ENCODE results near the gene NPVF. TPM values are rescaled to one million over a fixed set of nuclear protein-coding genes. Genes with fewer than 3 reads are reported as not detected.

The NPVF gene
- total RNA-seq, 4 donors from 2014 or later = not detected

GRCh38 chr7:25234336-25234735 is 6.0 kb upstream of the NPVF start:
- no peak overlapping the region for H3K4me3 ChIP-seq
- no peaks in the 10 kb centered on the region for H3K27me3 ChIP-seq
- TF ChIP-seq POLR2A (IDR thresholded peaks at IDR 0.05) (no peak), EP300 (IDR thresholded peaks at IDR 0.05) (no peak), CTCF (IDR thresholded peaks at IDR 0.05) (no peak), POLR2AphosphoS5 (IDR thresholded peaks at IDR 0.05) (no peak)
- no peaks in the 10 kb centered on the region for H3K36me3 ChIP-seq
- no peak for DNase-seq (ENCODE audit: low spot score in 2 of 2)
- no peaks in the 10 kb centered on the region for H3K4me1 ChIP-seq
- no peak overlapping the region for H3K27ac ChIP-seq
- no peaks in the 10 kb centered on the region for H3K9me3 ChIP-seq
- 64% methylated on average over 4 of the region's 4 CpGs for WGBS

- Histone ChIP-seq H3K27me3 (peaks cover 21% of the 10 kb centered on the region), H3K9me3 (no peaks in the 10 kb centered on the region), H3K4me1 (no peaks in the 10 kb centered on the region), H3K4me3 (no peak overlapping the region), H3K36me3 (no peaks in the 10 kb centered on the region), H3K27ac (no peak overlapping the region)
- TF ChIP-seq EP300 (IDR thresholded peaks at IDR 0.05) (no peak), CTCF (IDR thresholded peaks at IDR 0.05) (no peak), POLR2A (IDR thresholded peaks at IDR 0.05) (no peak), POLR2AphosphoS5 (IDR thresholded peaks at IDR 0.05) (no peak)
- 67% methylated on average over 2 of the region's 3 CpGs for WGBS
- DNase-seq (ENCODE audit: low spot score in 2 of 2) = no peak
Measured at GRCh38 chr7:25223206-25223605, 5.1 kb downstream of the NPVF start.

GRCh38 chr7:25222666-25223065 is 5.6 kb downstream of the NPVF start:
- Histone ChIP-seq H3K4me3 (no peak overlapping the region), H3K36me3 (no peaks in the 10 kb centered on the region), H3K9me3 (no peaks in the 10 kb centered on the region), H3K27ac (no peak overlapping the region), H3K27me3 (peaks cover 21% of the 10 kb centered on the region), H3K4me1 (no peaks in the 10 kb centered on the region)
- no peak for TF ChIP-seq CTCF (IDR thresholded peaks at IDR 0.05)
- TF ChIP-seq POLR2AphosphoS5 (IDR thresholded peaks at IDR 0.05) = no peak
- TF ChIP-seq POLR2A (IDR thresholded peaks at IDR 0.05) = no peak
- no peak for TF ChIP-seq EP300 (IDR thresholded peaks at IDR 0.05)
- DNase-seq (ENCODE audit: low spot score in 2 of 2) = no peak
- WGBS = 88% methylated on average over 5 of the region's 5 CpGs

GRCh38 chr7:25221009-25221408 is 7.3 kb downstream of the NPVF start:
- no peak overlapping the region for H3K4me3 ChIP-seq
- no peak overlapping the region for H3K27ac ChIP-seq
- no peaks in the 10 kb centered on the region for H3K9me3 ChIP-seq
- no peak for DNase-seq (ENCODE audit: low spot score in 2 of 2)
- no peaks in the 10 kb centered on the region for H3K36me3 ChIP-seq
- TF ChIP-seq EP300 (IDR thresholded peaks at IDR 0.05) (no peak), POLR2AphosphoS5 (IDR thresholded peaks at IDR 0.05) (no peak), CTCF (IDR thresholded peaks at IDR 0.05) (no peak), POLR2A (IDR thresholded peaks at IDR 0.05) (no peak)
- 91% methylated on average over 2 of the region's 2 CpGs for WGBS
- peaks cover 21% of the 10 kb centered on the region for H3K27me3 ChIP-seq
- H3K4me1 ChIP-seq = no peaks in the 10 kb centered on the region

GRCh38 chr7:25218191-25218590 is 10.1 kb downstream of the NPVF start:
- H3K4me1 ChIP-seq = no peaks in the 10 kb centered on the region
- no peak for DNase-seq (ENCODE audit: low spot score in 2 of 2)
- TF ChIP-seq POLR2A (IDR thresholded peaks at IDR 0.05) (no peak), EP300 (IDR thresholded peaks at IDR 0.05) (no peak), CTCF (IDR thresholded peaks at IDR 0.05) (no peak), POLR2AphosphoS5 (IDR thresholded peaks at IDR 0.05) (no peak)
- no peak overlapping the region for H3K4me3 ChIP-seq
- no peaks in the 10 kb centered on the region for H3K36me3 ChIP-seq
- H3K9me3 ChIP-seq = no peaks in the 10 kb centered on the region
- no peak overlapping the region for H3K27ac ChIP-seq
- WGBS = 92% methylated on average over 3 of the region's 3 CpGs
- peaks cover 15% of the 10 kb centered on the region for H3K27me3 ChIP-seq

Data from suprapubic skin (tissue), 4 donors.